HepG2 (cell line): Measurements from ENCODE around the gene PRR29. TPM values are rescaled to one million over a fixed set of nuclear protein-coding genes. Genes with fewer than 3 reads are reported as not detected.

Experiments
- AHR ChIP-seq: IDR thresholded peaks from 2 replicates; pipeline ENCODE4 v1.6.1; 2018; ENCODE audit warnings: missing genetic modification reagents, missing compliant biosample characterization
- ETV6 ChIP-seq: sonication (generic); formaldehyde crosslinking; conservative IDR thresholded peaks from 2 replicates; pipeline ENCODE4 v1.4.0; 2020; ENCODE audit warnings: missing genetic modification reagents
- FOXP1 ChIP-seq, 2 experiments: fragments of 450-650 bp in 1 of 2; IDR thresholded peaks; 2 replicates each; pipeline ENCODE4 v1.6.1; 2017 to 2018; ENCODE audit warnings: antibody characterized with exemption in 1 of 2
- HMG20B ChIP-seq: conservative IDR thresholded peaks from 2 replicates; pipeline ENCODE4 v1.6.1; 2016; ENCODE audit warnings: missing genetic modification reagents, missing compliant biosample characterization
- HNRNPLL ChIP-seq: fragments of 200-400 bp; formaldehyde crosslinking; IDR thresholded peaks from 2 replicates; pipeline ENCODE4 v1.6.1; 2017; ENCODE audit warnings: mild to moderate bottlenecking, low read depth, low read length; ENCODE audit not compliant: poor library complexity, severe bottlenecking
- IRX3 ChIP-seq: sonication (generic); formaldehyde crosslinking; IDR thresholded peaks from 2 replicates; pipeline ENCODE4 v1.8.1; 2023; ENCODE audit warnings: mild to moderate bottlenecking, low read depth, missing genetic modification reagents, borderline replicate concordance
- KLF9 ChIP-seq: IDR thresholded peaks from 2 replicates; pipeline ENCODE4 v1.6.1; 2016; ENCODE audit warnings: low read depth
- MED1 ChIP-seq: sonication (generic); formaldehyde crosslinking; IDR thresholded peaks from 2 replicates; pipeline ENCODE4 v1.4.0; 2020; ENCODE audit warnings: missing genetic modification reagents
- MYC ChIP-seq: sonication (generic); formaldehyde crosslinking; IDR thresholded peaks from 2 replicates; pipeline ENCODE4 v1.9.0; 2021; ENCODE audit warnings: missing genetic modification reagents, borderline replicate concordance
- NBN ChIP-seq: fragments of 450-650 bp; conservative IDR thresholded peaks from 2 replicates; pipeline ENCODE4 v1.6.1; 2017
- PHF20 ChIP-seq: sonication (generic); formaldehyde crosslinking; IDR thresholded peaks from 2 replicates; pipeline ENCODE4 v1.5.0; 2020; ENCODE audit warnings: mild to moderate bottlenecking, missing genetic modification reagents
- REPIN1 ChIP-seq: sonication (generic); formaldehyde crosslinking; IDR thresholded peaks from 2 replicates; pipeline ENCODE4 v1.8.0; 2022; ENCODE audit warnings: missing genetic modification reagents, low read depth, mild to moderate bottlenecking, borderline replicate concordance
- SOX6 ChIP-seq, 2 experiments: fragments of 450-650 bp in 1 of 2; sonication (generic) in 1 of 2; formaldehyde crosslinking in 1 of 2; IDR thresholded peaks; 2 replicates each; pipeline versions ENCODE4 v1.4.0 to v1.6.1; 2017 to 2020; ENCODE audit warnings: antibody characterized with exemption in 1 of 2, mild to moderate bottlenecking in 1 of 2, missing genetic modification reagents in 1 of 2
- SSRP1 ChIP-seq: IDR thresholded peaks from 2 replicates; pipeline ENCODE4 v1.6.1; 2016; ENCODE audit warnings: control low read depth
- ZBTB38 ChIP-seq: sonication (generic); formaldehyde crosslinking; IDR thresholded peaks from 2 replicates; pipeline ENCODE4 v1.5.1; 2020; ENCODE audit warnings: mild to moderate bottlenecking, missing genetic modification reagents
- ZBTB7B ChIP-seq: sonication (generic); formaldehyde crosslinking; IDR thresholded peaks from 2 replicates; pipeline ENCODE4 v1.4.0; 2020; ENCODE audit warnings: missing genetic modification reagents
- ZNF501 ChIP-seq: sonication (generic); formaldehyde crosslinking; IDR thresholded peaks from 2 replicates; pipeline ENCODE4 v1.5.1; 2020; ENCODE audit warnings: mild to moderate bottlenecking, moderate library complexity, missing genetic modification reagents
- ZNF614 ChIP-seq: IDR thresholded peaks from 2 replicates; pipeline ENCODE4 v1.6.1; 2018; ENCODE audit warnings: missing biosample characterization, missing genetic modification reagents, inconsistent platforms, borderline replicate concordance
- ZNF672 ChIP-seq: sonication (generic); formaldehyde crosslinking; IDR thresholded peaks from 2 replicates; pipeline ENCODE4 v1.8.1; 2022; ENCODE audit warnings: missing genetic modification reagents
- polyA plus RNA-seq, 8 experiments: library from polyadenylated mRNA; depleted of rRNA in 3 of 8; stranded (reverse) in 7 of 8; unstranded in 1 of 8; fragments of >200 nt; fragmentation: Illumina TruSeq in 4 of 8; extraction: Trizol in 4 of 8; gene quantifications; 2 replicates each; pipeline versions ENCODE4 v1.2.1 to v1.2.3, GENCODE V29; 2011 to 2016; ENCODE audit warnings: low read depth in 4 of 8, missing spikeins in 1 of 8, mixed read lengths in 1 of 8; ENCODE audit not compliant: insufficient read depth in 1 of 8
- total RNA-seq, 5 experiments: library from RNA; depleted of rRNA; stranded (reverse); fragments of >200 nt; fragmentation: Illumina TruSeq; extraction: Trizol; gene quantifications; 2 replicates each; pipeline ENCODE4 v1.2.3, GENCODE V29; 2016; ENCODE audit warnings: low read depth in 1 of 5
- TF ChIP-seq, protein P1 (sequence below): sonication (generic); formaldehyde crosslinking; IDR thresholded peaks from 2 replicates; pipeline ENCODE4 v1.8.1; 2022; ENCODE audit warnings: mild to moderate bottlenecking, missing genetic modification reagents
- TF ChIP-seq, protein P2 (sequence below): sonication (generic); formaldehyde crosslinking; IDR thresholded peaks from 2 replicates; pipeline ENCODE4 v1.5.1; 2020; ENCODE audit warnings: mild to moderate bottlenecking, missing genetic modification reagents, moderate library complexity

The PRR29 gene
- total and polyA plus RNA-seq, 2 of the 13 experiments (the other 11 are each of a cell fraction or from before 2014, with no cell fraction given): 0.07 to 0.20 TPM

DNA sequence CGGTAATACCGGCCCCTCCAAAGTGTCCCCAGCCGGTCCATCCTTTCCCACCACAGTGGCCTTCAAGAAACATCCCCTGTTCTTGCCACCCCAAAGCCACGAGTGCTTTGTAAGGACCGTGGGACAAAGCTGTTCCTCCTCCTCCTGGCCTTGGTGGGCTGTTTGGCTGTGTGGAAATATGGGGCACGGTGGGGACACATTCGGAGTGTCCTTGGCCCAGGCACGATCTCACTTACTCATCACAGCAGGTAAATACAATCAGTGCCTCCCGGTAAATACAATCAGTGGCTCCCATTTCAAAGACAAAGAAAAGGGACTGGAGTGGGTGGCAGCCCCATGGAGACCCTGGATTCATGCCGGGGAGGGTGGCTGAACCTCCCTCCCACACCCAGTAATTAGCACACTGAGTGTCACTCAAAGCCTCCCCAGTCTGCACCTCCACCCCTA lies 35.8 kb upstream of the PRR29 start (continued):
- TF ChIP-seq SSRP1 (CRISPR knock-in tag) (no peak), HMG20B (peak; percentile 95), MYC (CRISPR knock-in tag) (no peak), MED1 (no peak), KLF9 (no peak), ZNF614 (CRISPR knock-in tag) (0 out of 2 replicates have a peak, but pooled peaks have one; percentile 26), NBN (no peak), PHF20 (CRISPR knock-in tag) (no peak), SOX6 (IDR thresholded peaks at IDR 0.05) (no peak), SOX6 (CRISPR knock-in tag; IDR thresholded peaks at IDR 0.05) (peak; percentile 80), ZNF501 (peak; percentile 58; the same call in 1 of the 2 replicates), REPIN1 (CRISPR knock-in tag) (no peak), ZBTB38 (0 out of 2 replicates have a peak, but pooled peaks have one; percentile 16), FOXP1 (IDR thresholded peaks at IDR 0.05) (peak; percentile 49; the same call in 1 of the 2 replicates), FOXP1 (CRISPR knock-in tag; IDR thresholded peaks at IDR 0.05) (peak; percentile 94), ZBTB7B (no peak), HNRNPLL (no peak), AHR (peak; percentile 78; the same call in 1 of the 2 replicates), IRX3 (CRISPR knock-in tag) (no peak), ETV6 (CRISPR knock-in tag) (no peak), ZNF672 (CRISPR knock-in tag) (no peak)
- TF ChIP-seq, protein P1, sequence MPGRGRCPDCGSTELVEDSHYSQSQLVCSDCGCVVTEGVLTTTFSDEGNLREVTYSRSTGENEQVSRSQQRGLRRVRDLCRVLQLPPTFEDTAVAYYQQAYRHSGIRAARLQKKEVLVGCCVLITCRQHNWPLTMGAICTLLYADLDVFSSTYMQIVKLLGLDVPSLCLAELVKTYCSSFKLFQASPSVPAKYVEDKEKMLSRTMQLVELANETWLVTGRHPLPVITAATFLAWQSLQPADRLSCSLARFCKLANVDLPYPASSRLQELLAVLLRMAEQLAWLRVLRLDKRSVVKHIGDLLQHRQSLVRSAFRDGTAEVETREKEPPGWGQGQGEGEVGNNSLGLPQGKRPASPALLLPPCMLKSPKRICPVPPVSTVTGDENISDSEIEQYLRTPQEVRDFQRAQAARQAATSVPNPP (CRISPR knock-in tag): no peak
- TF ChIP-seq, protein P2, sequence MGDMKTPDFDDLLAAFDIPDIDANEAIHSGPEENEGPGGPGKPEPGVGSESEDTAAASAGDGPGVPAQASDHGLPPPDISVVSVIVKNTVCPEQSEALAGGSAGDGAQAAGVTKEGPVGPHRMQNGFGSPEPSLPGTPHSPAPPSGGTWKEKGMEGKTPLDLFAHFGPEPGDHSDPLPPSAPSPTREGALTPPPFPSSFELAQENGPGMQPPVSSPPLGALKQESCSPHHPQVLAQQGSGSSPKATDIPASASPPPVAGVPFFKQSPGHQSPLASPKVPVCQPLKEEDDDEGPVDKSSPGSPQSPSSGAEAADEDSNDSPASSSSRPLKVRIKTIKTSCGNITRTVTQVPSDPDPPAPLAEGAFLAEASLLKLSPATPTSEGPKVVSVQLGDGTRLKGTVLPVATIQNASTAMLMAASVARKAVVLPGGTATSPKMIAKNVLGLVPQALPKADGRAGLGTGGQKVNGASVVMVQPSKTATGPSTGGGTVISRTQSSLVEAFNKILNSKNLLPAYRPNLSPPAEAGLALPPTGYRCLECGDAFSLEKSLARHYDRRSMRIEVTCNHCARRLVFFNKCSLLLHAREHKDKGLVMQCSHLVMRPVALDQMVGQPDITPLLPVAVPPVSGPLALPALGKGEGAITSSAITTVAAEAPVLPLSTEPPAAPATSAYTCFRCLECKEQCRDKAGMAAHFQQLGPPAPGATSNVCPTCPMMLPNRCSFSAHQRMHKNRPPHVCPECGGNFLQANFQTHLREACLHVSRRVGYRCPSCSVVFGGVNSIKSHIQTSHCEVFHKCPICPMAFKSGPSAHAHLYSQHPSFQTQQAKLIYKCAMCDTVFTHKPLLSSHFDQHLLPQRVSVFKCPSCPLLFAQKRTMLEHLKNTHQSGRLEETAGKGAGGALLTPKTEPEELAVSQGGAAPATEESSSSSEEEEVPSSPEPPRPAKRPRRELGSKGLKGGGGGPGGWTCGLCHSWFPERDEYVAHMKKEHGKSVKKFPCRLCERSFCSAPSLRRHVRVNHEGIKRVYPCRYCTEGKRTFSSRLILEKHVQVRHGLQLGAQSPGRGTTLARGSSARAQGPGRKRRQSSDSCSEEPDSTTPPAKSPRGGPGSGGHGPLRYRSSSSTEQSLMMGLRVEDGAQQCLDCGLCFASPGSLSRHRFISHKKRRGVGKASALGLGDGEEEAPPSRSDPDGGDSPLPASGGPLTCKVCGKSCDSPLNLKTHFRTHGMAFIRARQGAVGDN (CRISPR knock-in tag): 0 out of 2 replicates have a peak, but pooled peaks have one; percentile 16
